HG02678 (cell line): Measurements from ENCODE around the gene EYA2.

Source experiments
- ATAC-seq: cut with Tn5 transposase; IDR thresholded peaks from one replicate; pipeline ENCODE4 v1.9.1; 2021; ENCODE audit warnings: mild to moderate bottlenecking, moderate library complexity; ENCODE audit not compliant: unreplicated experiment

The EYA2 gene

DNA sequence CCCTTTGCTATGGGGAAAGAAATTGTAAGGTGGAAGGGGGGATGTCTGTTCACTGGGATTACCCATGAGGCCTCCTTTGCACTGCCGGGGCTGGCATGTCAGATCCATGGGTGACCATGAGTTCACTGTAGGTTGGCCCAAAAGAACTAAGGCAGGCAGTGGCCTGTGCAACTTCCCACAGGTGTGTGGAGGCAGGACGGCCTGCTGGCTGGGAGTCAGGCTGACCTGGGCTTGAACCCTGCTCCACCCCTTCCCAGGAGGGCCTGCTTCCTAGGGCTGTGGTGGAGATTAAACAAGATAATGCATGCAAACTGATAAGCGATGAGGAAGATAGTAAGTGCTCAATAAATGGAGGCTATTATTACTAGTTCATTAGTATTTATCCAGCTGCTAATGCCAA, 163.0 kb downstream of the EYA2 start:
- ATAC-seq = no peak

DNA sequence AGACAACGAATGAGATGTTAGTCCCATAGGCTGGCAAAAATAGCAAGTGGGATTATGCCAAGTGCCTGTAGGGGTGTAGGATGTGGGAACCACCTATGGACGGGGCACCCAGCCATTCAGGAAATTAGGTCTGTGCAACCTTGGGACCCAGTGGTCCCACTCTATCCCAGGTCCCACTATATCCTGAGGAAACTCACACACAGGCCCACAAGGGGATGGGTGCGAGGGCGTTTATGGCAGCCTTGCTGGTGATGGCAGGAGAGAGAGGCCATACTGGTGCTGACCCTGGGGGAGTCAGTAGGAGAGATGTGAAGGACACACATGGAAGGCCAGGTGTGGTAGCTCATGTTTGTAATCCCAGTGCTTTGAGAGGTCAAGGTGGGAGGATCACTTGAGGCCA, 163.6 kb downstream of the EYA2 start:
- ATAC-seq = no peak

DNA sequence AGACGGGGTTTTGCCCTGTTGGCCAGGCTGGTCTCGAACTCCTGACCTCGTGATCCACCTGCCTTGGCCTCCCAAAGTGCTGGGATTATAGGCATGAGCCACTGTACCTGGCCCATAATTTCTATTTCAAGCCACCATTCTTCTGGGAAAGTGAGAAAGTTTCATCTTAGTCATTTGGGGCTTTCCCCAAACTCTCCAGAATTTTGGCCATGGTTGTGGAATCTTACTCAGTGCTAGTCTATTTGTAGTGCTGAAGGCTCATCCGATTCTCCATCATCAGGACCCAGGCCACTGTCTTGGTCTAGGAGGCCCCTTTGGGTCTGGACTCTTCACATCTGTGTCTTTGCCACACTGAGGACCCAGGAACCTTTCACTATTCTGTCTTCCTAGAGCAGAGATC, 164.9 kb downstream of the EYA2 start:
- ATAC-seq = no peak

GRCh38 chr20:47061549-47061948, 166.9 kb downstream of the EYA2 start:
- ATAC-seq = no peak

DNA sequence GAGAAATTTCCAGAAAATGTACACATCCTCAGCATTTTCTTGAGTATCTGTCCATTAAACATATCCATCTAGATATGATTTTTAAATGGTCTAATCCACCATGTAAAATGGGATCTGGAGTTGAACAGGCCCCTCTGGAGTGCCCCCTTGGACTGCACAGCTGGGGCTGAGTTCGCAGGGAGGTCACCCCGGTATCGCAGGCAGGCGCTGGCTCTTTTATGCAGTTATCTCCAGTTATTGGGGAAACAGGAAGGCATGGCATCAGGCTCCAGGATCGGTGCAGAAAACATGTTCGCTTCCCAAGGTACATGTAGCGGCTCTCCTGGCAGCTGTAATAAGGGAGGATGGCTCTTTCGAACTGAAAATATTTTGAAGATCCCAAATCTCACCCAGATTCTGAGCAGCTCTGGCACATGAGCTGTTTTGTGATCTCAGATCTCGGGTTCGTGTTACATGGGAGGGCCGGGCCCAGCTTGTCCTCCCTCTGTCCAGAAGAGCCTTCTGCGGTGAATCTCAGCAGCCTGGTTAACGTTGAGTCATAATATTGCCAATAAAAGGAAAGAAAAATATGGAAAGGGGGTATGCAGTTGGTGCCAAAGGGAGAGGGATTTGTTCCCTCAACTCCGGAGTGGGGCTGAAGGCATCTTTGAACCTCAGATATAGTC, 167.7 kb downstream of the EYA2 start:
- ATAC-seq = no peak

DNA sequence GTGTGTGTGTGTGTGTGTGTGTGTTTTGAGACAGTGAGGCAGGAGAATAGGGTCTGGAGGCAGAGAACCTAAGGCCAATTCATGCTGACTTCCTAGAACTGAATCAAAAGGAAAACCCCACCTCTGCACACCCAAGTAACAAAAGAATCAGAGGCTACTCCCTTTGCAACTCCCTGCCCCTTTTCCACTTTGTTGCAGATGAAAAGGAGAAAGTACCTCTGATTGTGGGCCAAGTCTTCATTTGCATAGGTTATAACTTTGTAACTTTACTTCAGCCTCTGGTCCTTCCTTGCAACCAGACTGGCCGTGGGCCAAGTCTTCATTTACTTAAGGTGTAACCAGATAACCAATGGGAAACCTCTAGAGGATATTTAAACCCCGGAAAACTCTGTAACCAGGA, 168.8 kb downstream of the EYA2 start:
- no peak for ATAC-seq

GRCh38 chr20:47063808-47064207, 169.2 kb downstream of the EYA2 start:
- no peak for ATAC-seq

GRCh38 chr20:47066484-47067270, 172.0 kb downstream of the EYA2 start:
- ATAC-seq = no peak

- ATAC-seq = no peak
Observed at GRCh38 chr20:47067776-47068175, 173.1 kb downstream of the EYA2 start.

GRCh38 chr20:47070176-47070575, 175.5 kb downstream of the EYA2 start:
- ATAC-seq = no peak

GRCh38 chr20:47071646-47072185, 177.1 kb downstream of the EYA2 start:
- no peak for ATAC-seq

DNA sequence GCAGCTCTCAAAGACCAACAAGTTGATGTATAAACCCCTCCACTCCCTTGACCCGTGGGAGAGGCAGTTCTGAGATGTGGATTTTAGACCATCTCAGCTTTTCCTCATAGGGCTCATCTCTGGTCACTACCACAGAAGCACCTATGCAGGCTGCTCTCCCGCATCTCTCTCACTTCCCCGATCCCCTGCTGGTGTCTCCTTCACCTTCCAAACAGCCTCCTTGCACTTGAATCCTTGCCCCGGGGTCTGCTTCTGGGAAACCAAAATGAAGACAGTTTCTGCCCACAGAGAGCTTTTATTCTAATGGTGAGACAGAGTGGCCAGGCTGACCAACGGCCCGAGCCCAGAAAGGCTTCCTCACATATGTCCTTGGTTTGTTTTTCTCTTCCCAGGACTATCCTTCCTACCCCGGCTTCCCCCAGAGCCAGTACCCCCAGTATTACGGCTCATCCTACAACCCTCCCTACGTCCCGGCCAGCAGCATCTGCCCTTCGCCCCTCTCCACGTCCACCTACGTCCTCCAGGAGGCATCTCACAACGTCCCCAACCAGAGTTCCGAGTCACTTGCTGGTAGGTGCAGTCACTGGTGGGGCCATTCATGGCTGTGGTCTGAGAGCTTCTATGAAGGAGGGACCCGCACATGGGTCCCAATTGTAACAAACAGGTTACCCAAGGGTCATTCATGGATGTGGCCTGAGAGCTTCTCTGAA, 179.3 kb downstream of the EYA2 start:
- no peak for ATAC-seq

GRCh38 chr20:47075263-47075662, 180.6 kb downstream of the EYA2 start:
- no peak for ATAC-seq

DNA sequence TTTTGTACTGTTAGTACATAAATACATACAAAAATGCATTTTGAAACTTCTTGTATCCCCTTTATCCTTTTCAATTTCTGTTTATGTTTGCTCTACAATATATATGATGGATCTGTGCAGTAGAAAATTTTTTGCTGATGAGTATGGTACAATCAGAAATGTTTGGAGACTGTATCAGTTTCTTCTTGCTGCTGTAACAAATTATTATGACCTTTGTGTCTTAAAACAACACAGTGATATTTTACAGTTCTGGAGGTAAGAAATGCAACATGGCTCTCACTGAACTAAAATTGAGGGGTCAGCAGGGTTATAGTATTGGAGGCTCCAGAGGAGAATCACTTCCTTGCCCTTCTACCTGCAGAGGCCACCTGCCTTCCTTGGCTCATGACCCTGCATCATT, 184.4 kb downstream of the EYA2 start:
- no peak for ATAC-seq

- ATAC-seq = no peak
Observed at GRCh38 chr20:47080365-47080764, 185.7 kb downstream of the EYA2 start.

DNA sequence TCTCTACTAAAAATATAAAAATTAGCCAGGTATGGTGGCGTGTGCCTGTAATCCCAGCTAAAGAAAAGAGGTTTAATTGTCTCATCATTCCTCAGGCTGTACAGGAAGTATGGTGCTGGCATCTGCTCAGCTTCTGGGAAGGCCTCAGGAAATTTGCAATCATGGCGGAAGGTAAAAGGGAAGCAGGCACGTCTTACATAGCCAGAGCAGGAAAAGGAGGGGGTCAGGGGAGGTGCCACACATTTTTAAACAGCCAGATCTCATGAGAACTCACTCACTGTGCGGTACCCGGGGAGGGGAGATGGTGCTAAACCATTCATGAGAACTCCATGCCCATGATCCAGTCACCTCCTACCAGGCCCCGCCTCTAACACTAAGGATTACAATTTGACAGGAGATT, 191.7 kb downstream of the EYA2 start:
- ATAC-seq = no peak

- ATAC-seq = no peak
Observed at GRCh38 chr20:47088335-47088734, 193.7 kb downstream of the EYA2 start.

- no peak for ATAC-seq
Observed at GRCh38 chr20:47089151-47089550, 194.5 kb downstream of the EYA2 start.

DNA sequence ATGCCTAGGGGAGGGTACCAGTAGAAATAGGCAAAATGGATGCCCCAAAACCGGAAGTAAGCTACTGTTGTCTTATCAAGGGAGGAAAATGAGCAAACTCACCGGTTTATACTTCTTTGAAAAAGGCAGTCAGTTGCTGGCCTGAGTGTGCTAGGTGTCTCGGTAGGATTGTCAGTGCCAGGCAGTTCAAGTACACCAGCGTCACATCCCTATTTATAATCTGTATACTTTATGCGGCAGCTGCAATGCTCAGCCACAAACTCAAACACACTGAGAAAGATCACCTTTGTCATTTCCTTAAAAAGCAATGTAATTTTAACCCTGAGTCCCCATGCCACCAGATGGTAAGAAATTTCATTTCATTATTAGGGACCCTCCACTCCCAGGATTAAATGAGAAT, 196.2 kb downstream of the EYA2 start:
- no peak for ATAC-seq

DNA sequence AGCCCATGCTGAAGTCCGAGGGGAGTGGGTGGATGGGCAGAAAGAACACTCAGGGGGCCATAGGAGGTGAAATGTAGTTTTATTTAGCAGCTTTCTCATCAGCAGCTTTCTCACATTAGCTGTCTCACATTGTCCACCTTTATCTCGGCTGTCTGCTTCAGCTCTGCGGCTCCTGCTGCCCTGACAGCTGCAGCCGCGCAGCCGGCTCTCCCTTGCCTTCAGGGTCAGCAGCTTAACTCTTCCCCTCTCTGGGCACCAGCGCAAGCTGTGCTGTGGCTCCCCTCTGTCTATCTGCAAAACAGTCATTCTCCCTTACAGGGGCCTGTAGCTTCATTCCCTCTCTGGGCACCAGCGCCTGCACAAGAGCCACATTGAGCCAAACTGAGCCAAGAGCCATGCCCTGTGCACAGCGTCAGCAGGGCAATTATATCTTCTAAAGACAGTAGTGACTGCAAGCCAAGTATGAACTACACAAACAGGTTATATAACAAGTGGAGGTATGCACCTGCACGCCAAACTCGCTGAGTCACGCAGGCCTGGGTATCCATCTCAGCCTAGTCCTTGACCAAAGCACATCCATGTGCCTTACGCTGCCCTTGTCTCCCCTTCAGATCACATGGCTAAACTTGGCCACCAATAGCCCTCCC, 198.8 kb downstream of the EYA2 start:
- no peak for ATAC-seq

DNA sequence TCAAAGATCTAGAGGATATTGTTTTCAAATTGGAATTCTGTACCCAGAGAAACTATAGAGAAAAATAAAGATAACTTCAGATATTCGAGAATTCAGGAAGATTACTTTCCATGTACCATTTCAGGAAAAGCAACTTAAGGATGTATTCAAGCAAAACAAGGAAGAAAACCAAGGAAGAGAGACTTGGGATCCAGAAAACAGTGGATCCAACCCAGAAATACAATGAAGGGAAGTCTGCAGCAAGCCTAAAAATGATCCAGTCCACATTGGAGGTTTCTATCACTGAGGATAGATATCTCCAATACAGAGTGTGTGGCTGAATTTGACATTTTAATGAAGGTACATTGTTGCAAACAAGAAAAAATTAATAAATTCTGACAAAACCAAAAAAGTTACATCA, 201.0 kb downstream of the EYA2 start:
- no peak for ATAC-seq
